HepG2 (cell line): Measurements from ENCODE around the gene SNAPIN. TPM values are rescaled to one million over a fixed set of nuclear protein-coding genes. Genes with fewer than 3 reads are reported as not detected.
A peak's percentile ranks its signal among the peaks of the same experiment; 100 is the strongest.

ENCODE experiments used
- ATAC-seq: fragments of 200-7000 bp; cut with Tn5 transposase; 3 replicates; pipeline ENCODE4 v1.9.1; 2020; ENCODE audit warnings: mild to moderate bottlenecking, moderate library complexity
- BruUV-seq: library from RNA; stranded (reverse); fragments of 400-500 nt; replicated peaks from 2 replicates; lab custom pipeline; 2021; lab: Mats Ljungman, UMichigan
- CTCF ChIA-PET: fragments of 300-600 bp; formaldehyde crosslinking; extraction: SDS; loops from one replicate; lab custom pipeline; 2021; ENCODE audit warnings: low total read pairs, inconsistent platforms, low intra/inter-chr PET ratio; lab: Yijun Ruan, JAX
- POLR2A ChIA-PET: fragments of 350-600 bp; sonication (Branson Sonifier 250); formaldehyde crosslinking; loops from one replicate; lab custom pipeline; 2020; ENCODE audit warnings: antibody characterized with exemption, inconsistent platforms; lab: Yijun Ruan, JAX
- DNase-seq: peaks from one replicate; pipeline ENCODE4 v3.0.0-alpha.2; 2015; ENCODE audit warnings: low spot score
- FAIRE-seq: peaks from 3 replicates; lab custom pipeline; 2011; peaks lifted over from hg19 to GRCh38; lab: Jason Lieb, UNC
- H2AFZ ChIP-seq: one replicate; pipeline ENCODE4 v1.6.1; 2011; ENCODE audit warnings: low read length, inconsistent platforms
- H3K27ac ChIP-seq: fragments of 300-600 bp; 3 replicates; pipeline ENCODE4 v1.8.0; 2011; ENCODE audit warnings: mixed run types, mild to moderate bottlenecking, mixed read lengths, low read length, inconsistent platforms; ENCODE audit not compliant: insufficient read depth; ENCODE audit errors: extremely low read length
- H3K27me3 ChIP-seq, 2 experiments: fragments of 200-600 bp in 1 of 2; 2 replicates in 1 of 2; 3 replicates in 1 of 2; pipeline versions ENCODE4 v1.6.0 to v1.8.0; 2011; ENCODE audit warnings: low read length in 2 of 2, mild to moderate bottlenecking in 2 of 2, moderate library complexity in 2 of 2, inconsistent platforms in 1 of 2; ENCODE audit not compliant: insufficient read depth in 2 of 2, control insufficient read depth in 1 of 2
- H3K36me3 ChIP-seq, 2 experiments: fragments of 200-600 bp in 1 of 2; replicated peaks in 1 of 2; 2 replicates in 1 of 2; 3 replicates in 1 of 2; pipeline versions ENCODE4 v1.5.1 to v1.8.0; 2011; ENCODE audit warnings: low read length in 2 of 2, inconsistent platforms in 1 of 2; ENCODE audit not compliant: insufficient read depth in 2 of 2, control insufficient read depth in 1 of 2
- H3K4me1 ChIP-seq: 2 replicates; pipeline ENCODE4 v1.5.1; 2012; ENCODE audit warnings: low read length, inconsistent platforms; ENCODE audit not compliant: insufficient read depth
- H3K4me2 ChIP-seq: 2 replicates; pipeline ENCODE4 v1.6.0; 2011; ENCODE audit warnings: low read depth, low read length, inconsistent platforms
- H3K4me3 ChIP-seq, 3 experiments: fragments of 200-600 bp in 1 of 3; sonication (generic), shearing (Covaris generic) in 1 of 3; replicated peaks in 1 of 3; 2 replicates each; pipeline ENCODE4 v1.5.1; 2011 to 2016; ENCODE audit warnings: low read length in 3 of 3, inconsistent platforms in 2 of 3, low read depth in 2 of 3, mild to moderate bottlenecking in 2 of 3, control low read depth in 1 of 3, mixed read lengths in 1 of 3; ENCODE audit not compliant: insufficient read depth in 1 of 3
- H3K79me2 ChIP-seq: one replicate; pipeline ENCODE4 v1.6.1; 2011; ENCODE audit warnings: low read length, inconsistent platforms; ENCODE audit not compliant: insufficient read depth
- H3K9ac ChIP-seq: 2 replicates; pipeline ENCODE4 v1.6.0; 2011; ENCODE audit warnings: mild to moderate bottlenecking, low read depth, low read length, inconsistent platforms; ENCODE audit not compliant: insufficient read depth
- H3K9me3 ChIP-seq: 2 replicates; pipeline ENCODE4 v1.5.1; 2012; ENCODE audit warnings: mild to moderate bottlenecking, low read length
- H4K20me1 ChIP-seq: 2 replicates; pipeline ENCODE4 v1.6.0; 2011; ENCODE audit warnings: inconsistent platforms, mild to moderate bottlenecking, low read length, moderate library complexity; ENCODE audit not compliant: insufficient read depth
- FOSL2 ChIP-seq: sonication (generic); formaldehyde crosslinking; IDR thresholded peaks from 2 replicates; pipeline ENCODE4 v1.4.0; 2020; ENCODE audit warnings: missing genetic modification reagents
- KDM6A ChIP-seq: IDR thresholded peaks from 2 replicates; pipeline ENCODE4 v1.6.1; 2016; ENCODE audit warnings: low read depth
- LCORL ChIP-seq, 2 experiments: fragments of 450-650 bp in 1 of 2; sonication (generic) in 1 of 2; formaldehyde crosslinking in 1 of 2; IDR thresholded peaks; 2 replicates each; pipeline versions ENCODE4 v1.5.0 to v1.6.1; 2017 to 2020; ENCODE audit warnings: antibody characterized with exemption in 1 of 2, missing genetic modification reagents in 1 of 2
- MXD3 ChIP-seq: IDR thresholded peaks from 2 replicates; pipeline ENCODE4 v1.6.1; 2016; ENCODE audit warnings: mild to moderate bottlenecking, missing biosample characterization, missing genetic modification reagents
- TEAD3 ChIP-seq: optimal IDR thresholded peaks from 2 replicates; pipeline ENCODE3; 2016; ENCODE audit warnings: borderline replicate concordance
- YY1 ChIP-seq: IDR thresholded peaks from 2 replicates; pipeline ENCODE4 v1.6.1; 2011; ENCODE audit warnings: low read length, low read depth, moderate library complexity, mild to moderate bottlenecking; ENCODE audit not compliant: insufficient read depth, insufficient replicate concordance
- ZKSCAN5 ChIP-seq: sonication (generic); formaldehyde crosslinking; IDR thresholded peaks from 2 replicates; pipeline ENCODE4 v1.5.1; 2020; ENCODE audit warnings: mild to moderate bottlenecking, missing genetic modification reagents
- ZNF660 ChIP-seq: sonication (generic); formaldehyde crosslinking; IDR thresholded peaks from 2 replicates; pipeline ENCODE4 v1.5.1; 2020; ENCODE audit warnings: mild to moderate bottlenecking, low read depth, missing genetic modification reagents, borderline replicate concordance
- WGBS: methylation state at CpG from one replicate; pipeline ENCODE4 v1.1.6; 2017; ENCODE audit warnings: low lambda C conversion rate; 5-methylcytosine and 5-hydroxymethylcytosine counted together
- in situ Hi-C: cut with HindIII; loops from 2 replicates; pipeline ENCODE4 v1.10.0; 2017; ENCODE audit warnings: low pct_unique_long_range_greater_than_20kb; ENCODE audit not compliant: extremely low pct_ligation_motif_present
- intact Hi-C: fragments of 100-400 bp; cut with micrococcal nuclease; formaldehyde crosslinking; loops from one replicate; pipeline ENCODE4 v1.10.0; 2022; ENCODE audit not compliant: unreplicated experiment
- polyA plus RNA-seq, 8 experiments: library from polyadenylated mRNA; depleted of rRNA in 3 of 8; stranded (reverse) in 7 of 8; unstranded in 1 of 8; fragments of >200 nt; fragmentation: Illumina TruSeq in 4 of 8; extraction: Trizol in 4 of 8; gene quantifications; 2 replicates each; pipeline versions ENCODE4 v1.2.1 to v1.2.3, GENCODE V29; 2011 to 2016; ENCODE audit warnings: low read depth in 4 of 8, missing spikeins in 1 of 8, mixed read lengths in 1 of 8; ENCODE audit not compliant: insufficient read depth in 1 of 8
- total RNA-seq, 5 experiments: library from RNA; depleted of rRNA; stranded (reverse); fragments of >200 nt; fragmentation: Illumina TruSeq; extraction: Trizol; gene quantifications; 2 replicates each; pipeline ENCODE4 v1.2.3, GENCODE V29; 2016; ENCODE audit warnings: low read depth in 1 of 5
- TF ChIP-seq, protein P1 (sequence below): sonication (generic); IDR thresholded peaks from 2 replicates; pipeline ENCODE4 v1.6.1; 2016; ENCODE audit warnings: low read depth, borderline replicate concordance
- TF ChIP-seq, protein P2 (sequence below): sonication (generic); formaldehyde crosslinking; IDR thresholded peaks from 2 replicates; pipeline ENCODE4 v1.8.1; 2022; ENCODE audit warnings: low read depth, mild to moderate bottlenecking, missing genetic modification reagents

SNAPIN gene
- total and polyA plus RNA-seq, 2 of the 13 experiments (the other 11 are each of a cell fraction or from before 2014, with no cell fraction given) = 23.9 to 25.7 TPM

DNA sequence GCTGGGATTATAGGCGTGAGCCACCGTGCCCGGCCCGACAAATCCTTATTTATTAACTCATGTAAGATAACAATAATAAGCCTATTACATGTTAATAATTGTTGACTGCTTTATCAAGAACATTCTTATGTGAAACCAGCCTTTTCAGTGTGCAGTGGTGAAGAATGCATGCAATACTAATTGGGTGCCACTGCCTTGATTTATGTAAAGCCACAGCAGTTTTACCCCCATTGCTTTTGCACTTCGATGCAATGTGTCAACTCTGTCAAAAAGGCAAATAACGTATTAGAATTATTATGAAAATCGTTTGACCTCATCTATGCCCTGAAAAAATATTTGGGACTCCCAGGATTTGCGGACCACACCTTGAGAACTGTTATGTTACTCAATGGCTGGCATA lies 38.2 kb downstream of the SNAPIN start (continued):
- no peak for TF ChIP-seq MXD3

GRCh38 chr1:153697191-153698019 lies 38.9 kb downstream of the SNAPIN start:
- ATAC-seq (peak; percentile 55), FAIRE-seq (no peak), DNase-seq (peak; percentile 27)
- peak overlapping the region; percentile 20; the same call in 1 of the 2 replicates for H3K4me2 ChIP-seq
- H3K79me2 ChIP-seq = no peaks in the 10 kb centered on the region
- H2AFZ ChIP-seq = no peak overlapping the region
- H3K9ac ChIP-seq = no peak overlapping the region
- H3K4me1 ChIP-seq = peaks cover 17% of the 10 kb centered on the region
- H4K20me1 ChIP-seq = no peaks in the 10 kb centered on the region
- peaks cover 0 to 2% of the 10 kb centered on the region in 2 experiments; a peak in 3 of 5 replicates for H3K27me3 ChIP-seq
- TF ChIP-seq ZNF660 (CRISPR knock-in tag) (no peak), FOSL2 (CRISPR knock-in tag) (peak; percentile 78), KDM6A (no peak), YY1 (no peak), LCORL (IDR thresholded peaks at IDR 0.05) (no peak), LCORL (CRISPR knock-in tag; IDR thresholded peaks at IDR 0.05) (peak; percentile 61; the same call in 1 of the 2 replicates), TEAD3 (CRISPR knock-in tag) (peak; percentile 61), ZKSCAN5 (CRISPR knock-in tag) (no peak)
- TF ChIP-seq, protein P1, sequence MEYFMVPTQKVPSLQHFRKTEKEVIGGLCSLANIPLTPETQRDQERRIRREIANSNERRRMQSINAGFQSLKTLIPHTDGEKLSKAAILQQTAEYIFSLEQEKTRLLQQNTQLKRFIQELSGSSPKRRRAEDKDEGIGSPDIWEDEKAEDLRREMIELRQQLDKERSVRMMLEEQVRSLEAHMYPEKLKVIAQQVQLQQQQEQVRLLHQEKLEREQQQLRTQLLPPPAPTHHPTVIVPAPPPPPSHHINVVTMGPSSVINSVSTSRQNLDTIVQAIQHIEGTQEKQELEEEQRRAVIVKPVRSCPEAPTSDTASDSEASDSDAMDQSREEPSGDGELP = peak; percentile 65; the same call in 1 of the 2 replicates
- TF ChIP-seq, protein P2, sequence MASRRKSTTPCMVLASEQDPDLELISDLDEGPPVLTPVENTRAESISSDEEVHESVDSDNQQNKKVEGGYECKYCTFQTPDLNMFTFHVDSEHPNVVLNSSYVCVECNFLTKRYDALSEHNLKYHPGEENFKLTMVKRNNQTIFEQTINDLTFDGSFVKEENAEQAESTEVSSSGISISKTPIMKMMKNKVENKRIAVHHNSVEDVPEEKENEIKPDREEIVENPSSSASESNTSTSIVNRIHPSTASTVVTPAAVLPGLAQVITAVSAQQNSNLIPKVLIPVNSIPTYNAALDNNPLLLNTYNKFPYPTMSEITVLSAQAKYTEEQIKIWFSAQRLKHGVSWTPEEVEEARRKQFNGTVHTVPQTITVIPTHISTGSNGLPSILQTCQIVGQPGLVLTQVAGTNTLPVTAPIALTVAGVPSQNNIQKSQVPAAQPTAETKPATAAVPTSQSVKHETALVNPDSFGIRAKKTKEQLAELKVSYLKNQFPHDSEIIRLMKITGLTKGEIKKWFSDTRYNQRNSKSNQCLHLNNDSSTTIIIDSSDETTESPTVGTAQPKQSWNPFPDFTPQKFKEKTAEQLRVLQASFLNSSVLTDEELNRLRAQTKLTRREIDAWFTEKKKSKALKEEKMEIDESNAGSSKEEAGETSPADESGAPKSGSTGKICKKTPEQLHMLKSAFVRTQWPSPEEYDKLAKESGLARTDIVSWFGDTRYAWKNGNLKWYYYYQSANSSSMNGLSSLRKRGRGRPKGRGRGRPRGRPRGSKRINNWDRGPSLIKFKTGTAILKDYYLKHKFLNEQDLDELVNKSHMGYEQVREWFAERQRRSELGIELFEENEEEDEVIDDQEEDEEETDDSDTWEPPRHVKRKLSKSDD (CRISPR knock-in tag) = no peak
- H3K36me3 ChIP-seq = no peaks in the 10 kb centered on the region
- no TSS peak for BruUV-seq
- H3K27ac ChIP-seq = no peak overlapping the region
- ChIA-PET POLR2A (interaction anchor here (1.3 kb wide), 1 partner anchor 30 kb away, joined by 3 read pairs; the partner anchor contains the start of gene INTS3), CTCF (no interaction called here)
- intact Hi-C loops = no loop called here
- WGBS = 37% methylated on average over 12 of the region's 12 CpGs
- in situ Hi-C loops = no loop called here
- no peaks in the 10 kb centered on the region for H3K9me3 ChIP-seq
- H3K4me3 ChIP-seq = no peak overlapping the region; a peak in 1 of 6 replicates
